HG03159 (cell line): ENCODE results near the gene CBLN1.
"Not testable (repeated sequence)": the region's sequence is repeated elsewhere in the genome, so short reads cannot be mapped to it uniquely, and the experiment has no call there.

Source experiments
- ATAC-seq: cut with Tn5 transposase; IDR thresholded peaks from one replicate; pipeline ENCODE4 v1.9.1; 2021; ENCODE audit warnings: mild to moderate bottlenecking, moderate library complexity; ENCODE audit not compliant: unreplicated experiment

The CBLN1 gene

GRCh38 chr16:49277766-49278566 is 3.7 kb downstream of the CBLN1 start:
- no peak for ATAC-seq

- no peak for ATAC-seq
Observed at GRCh38 chr16:49277386-49277742, 4.3 kb downstream of the CBLN1 start.

GRCh38 chr16:49276646-49277385 is 4.8 kb downstream of the CBLN1 start:
- ATAC-seq = no peak

GRCh38 chr16:49275870-49276269 is 5.8 kb downstream of the CBLN1 start:
- no peak for ATAC-seq

- no peak for ATAC-seq
Observed at GRCh38 chr16:49275050-49275730, 6.4 kb downstream of the CBLN1 start.

- no peak for ATAC-seq
Observed at GRCh38 chr16:49274591-49274990, 7.0 kb downstream of the CBLN1 start.

- ATAC-seq = no peak
Observed at GRCh38 chr16:49273771-49274170, 7.9 kb downstream of the CBLN1 start.

- ATAC-seq = no peak
Observed at GRCh38 chr16:49271363-49271762, 10.3 kb downstream of the CBLN1 start.

- ATAC-seq = no peak
Observed at GRCh38 chr16:49269201-49269600, 12.4 kb downstream of the CBLN1 start.

- no peak for ATAC-seq
Observed at GRCh38 chr16:49268667-49269066, 13.0 kb downstream of the CBLN1 start.

- ATAC-seq = no peak
Observed at GRCh38 chr16:49262501-49262900, 19.1 kb downstream of the CBLN1 start.

GRCh38 chr16:49261930-49262329 is 19.7 kb downstream of the CBLN1 start:
- ATAC-seq = no peak

GRCh38 chr16:49260956-49261530 is 20.6 kb downstream of the CBLN1 start:
- no peak for ATAC-seq

GRCh38 chr16:49260253-49260652 is 21.4 kb downstream of the CBLN1 start:
- ATAC-seq = no peak

- ATAC-seq = no peak
Observed at GRCh38 chr16:49259330-49259729, 22.3 kb downstream of the CBLN1 start.

GRCh38 chr16:49250689-49251088 is 30.9 kb downstream of the CBLN1 start:
- no peak for ATAC-seq

- no peak for ATAC-seq
Observed at GRCh38 chr16:49248227-49248626, 33.4 kb downstream of the CBLN1 start.

- ATAC-seq = no peak
Observed at GRCh38 chr16:49236216-49236615, 45.4 kb downstream of the CBLN1 start.

GRCh38 chr16:49228335-49228734 is 53.3 kb downstream of the CBLN1 start:
- ATAC-seq = not testable (repeated sequence)
